Hematopoietic multipotent progenitor cell treated with erythropoietin and hydrocortisone succinate and interleukin-3 and kit ligand, for 15 days (in vitro differentiated cells): ENCODE data around the gene SNX2.
"Not testable (repeated sequence)": the region's sequence is repeated elsewhere in the genome, so short reads cannot be mapped to it uniquely, and the experiment has no call there.

Experiments used
- DNase-seq: peaks from one replicate; pipeline ENCODE4 v3.0.0-alpha.2; 2015; ENCODE audit warnings: low spot score

SNX2 gene

GRCh38 chr5:122844136-122844909 is 69.4 kb downstream of the SNX2 start:
- DNase-seq: no peak

GRCh38 chr5:122844910-122845228 is 70.0 kb downstream of the SNX2 start:
- DNase-seq: no peak

GRCh38 chr5:122845229-122846050 is 70.6 kb downstream of the SNX2 start, which contains the start of gene SNX24:
Gene SNX24, plus strand, starts transcription at chr5:122845613. Its CDS starts 21 bp downstream, at chr5:122845634.
- peak; percentile 83 for DNase-seq

GRCh38 chr5:122846051-122846550 is 71.2 kb downstream of the SNX2 start:
- DNase-seq: no peak

- DNase-seq: no peak
Observed at GRCh38 chr5:122847687-122848081, 72.8 kb downstream of the SNX2 start.

GRCh38 chr5:122849771-122850170 is 74.9 kb downstream of the SNX2 start:
- DNase-seq: no peak

- not testable (repeated sequence) for DNase-seq
Observed at GRCh38 chr5:122857538-122857937, 82.7 kb downstream of the SNX2 start.

- no peak for DNase-seq
Observed at GRCh38 chr5:122858451-122858850, 83.6 kb downstream of the SNX2 start.

- no peak for DNase-seq
Observed at GRCh38 chr5:122863240-122863639, 88.4 kb downstream of the SNX2 start.

- no peak for DNase-seq
Observed at GRCh38 chr5:122863721-122864120, 88.8 kb downstream of the SNX2 start.

- no peak for DNase-seq
Observed at GRCh38 chr5:122864400-122864799, 89.5 kb downstream of the SNX2 start.

GRCh38 chr5:122864842-122865241 is 90.0 kb downstream of the SNX2 start:
- no peak for DNase-seq

- DNase-seq: no peak
Observed at GRCh38 chr5:122870219-122870856, 95.5 kb downstream of the SNX2 start.

- DNase-seq: no peak
Observed at GRCh38 chr5:122871661-122872060, 96.8 kb downstream of the SNX2 start.

- no peak for DNase-seq
Observed at GRCh38 chr5:122874179-122874875, 99.4 kb downstream of the SNX2 start.

- DNase-seq: no peak
Observed at GRCh38 chr5:122877518-122877917, 102.6 kb downstream of the SNX2 start.

- no peak for DNase-seq
Observed at GRCh38 chr5:122879076-122879475, 104.2 kb downstream of the SNX2 start.
